Trophoblast cell (in vitro differentiated cells and primary cell): ENCODE results near the gene MYEOV.

ENCODE experiments used
- DNase-seq, 2 donors: peaks; one replicate each; pipeline ENCODE4 v3.0.0-alpha.2; 2016
- H2AFZ ChIP-seq: 2 replicates; pipeline ENCODE4 v1.6.1; 2013; ENCODE audit warnings: low read length, moderate library complexity, mild to moderate bottlenecking; ENCODE audit not compliant: insufficient read depth, poor library complexity
- H2AK5ac ChIP-seq: 2 replicates; pipeline ENCODE4 v1.6.1; 2013; ENCODE audit warnings: mild to moderate bottlenecking, low read length
- H2BK120ac ChIP-seq: 2 replicates; pipeline ENCODE4 v1.6.1; 2013; ENCODE audit warnings: low read length, mild to moderate bottlenecking, moderate library complexity; ENCODE audit not compliant: insufficient read depth, poor library complexity
- H2BK12ac ChIP-seq: 2 replicates; pipeline ENCODE4 v1.6.1; 2013; ENCODE audit warnings: mild to moderate bottlenecking, low read length, moderate library complexity
- H2BK5ac ChIP-seq: 2 replicates; pipeline ENCODE4 v1.6.1; 2013; ENCODE audit warnings: low read length, low read depth, moderate library complexity, mild to moderate bottlenecking; ENCODE audit not compliant: poor library complexity
- H3K14ac ChIP-seq: 2 replicates; pipeline ENCODE4 v1.6.1; 2013; ENCODE audit warnings: mild to moderate bottlenecking, low read length
- H3K18ac ChIP-seq: 2 replicates; pipeline ENCODE4 v1.6.1; 2013; ENCODE audit warnings: mild to moderate bottlenecking, low read length
- H3K23ac ChIP-seq: 2 replicates; pipeline ENCODE4 v1.6.1; 2013; ENCODE audit warnings: low read length
- H3K27ac ChIP-seq: 2 replicates; pipeline ENCODE4 v1.5.1; 2013; ENCODE audit warnings: low read depth, mild to moderate bottlenecking, inconsistent platforms, low read length, moderate library complexity
- H3K27me3 ChIP-seq: 2 replicates; pipeline ENCODE4 v1.6.1; 2013; ENCODE audit warnings: inconsistent platforms, mild to moderate bottlenecking, low read length, moderate library complexity; ENCODE audit not compliant: insufficient read depth
- H3K36me3 ChIP-seq, 2 experiments: 1 replicate in 1 of 2; 2 replicates in 1 of 2; pipeline ENCODE4 v1.6.1; 2013; ENCODE audit warnings: low read length in 2 of 2, mild to moderate bottlenecking in 2 of 2, moderate library complexity in 1 of 2; ENCODE audit not compliant: insufficient read depth in 2 of 2, control insufficient read depth in 1 of 2
- H3K4ac ChIP-seq: 2 replicates; pipeline ENCODE4 v1.6.1; 2013; ENCODE audit warnings: low read depth, mild to moderate bottlenecking, low read length, moderate library complexity
- H3K4me1 ChIP-seq, 2 experiments: 1 replicate in 1 of 2; 2 replicates in 1 of 2; pipeline ENCODE4 v1.6.1; 2013; ENCODE audit warnings: low read length in 2 of 2, mild to moderate bottlenecking in 2 of 2, moderate library complexity in 1 of 2; ENCODE audit not compliant: insufficient read depth in 2 of 2, control insufficient read depth in 1 of 2
- H3K4me2 ChIP-seq: 2 replicates; pipeline ENCODE4 v1.6.1; 2013; ENCODE audit warnings: inconsistent platforms, mild to moderate bottlenecking, low read length, moderate library complexity
- H3K4me3 ChIP-seq: 2 replicates; pipeline ENCODE4 v1.5.1; 2013; ENCODE audit warnings: mild to moderate bottlenecking, low read depth, low read length, inconsistent platforms
- H3K79me1 ChIP-seq: one replicate; pipeline ENCODE4 v1.6.1; 2013; ENCODE audit warnings: low read length
- H3K79me2 ChIP-seq: 2 replicates; pipeline ENCODE4 v1.6.1; 2013; ENCODE audit warnings: low read length, mild to moderate bottlenecking; ENCODE audit not compliant: control insufficient read depth, insufficient read depth, poor library complexity
- H3K9ac ChIP-seq: 2 replicates; pipeline ENCODE4 v1.6.1; 2013; ENCODE audit warnings: mild to moderate bottlenecking, low read length
- H3K9me3 ChIP-seq: 2 replicates; pipeline ENCODE4 v1.6.1; 2013; ENCODE audit warnings: low read depth, mild to moderate bottlenecking, control low read depth, inconsistent platforms, low read length; ENCODE audit not compliant: insufficient read depth
- H4K12ac ChIP-seq: 2 replicates; pipeline ENCODE4 v1.6.1; 2013; ENCODE audit warnings: low read depth, mild to moderate bottlenecking, low read length, moderate library complexity
- H4K8ac ChIP-seq: 2 replicates; pipeline ENCODE4 v1.6.1; 2013; ENCODE audit warnings: low read depth, mild to moderate bottlenecking, low read length, moderate library complexity
- H4K91ac ChIP-seq: one replicate; pipeline ENCODE4 v1.6.1; 2013; ENCODE audit warnings: low read depth, mild to moderate bottlenecking, low read length, moderate library complexity
- WGBS: extraction: QIAGEN DNeasy Blood & Tissue Kit; methylation state at CpG from one replicate; pipeline ENCODE4 v1.1.7; 2013; ENCODE audit warnings: missing lambda C conversion rate; ENCODE audit not compliant: insufficient read length, insufficient coverage; ENCODE audit errors: extremely low coverage; 5-methylcytosine and 5-hydroxymethylcytosine counted together

The MYEOV gene

DNA sequence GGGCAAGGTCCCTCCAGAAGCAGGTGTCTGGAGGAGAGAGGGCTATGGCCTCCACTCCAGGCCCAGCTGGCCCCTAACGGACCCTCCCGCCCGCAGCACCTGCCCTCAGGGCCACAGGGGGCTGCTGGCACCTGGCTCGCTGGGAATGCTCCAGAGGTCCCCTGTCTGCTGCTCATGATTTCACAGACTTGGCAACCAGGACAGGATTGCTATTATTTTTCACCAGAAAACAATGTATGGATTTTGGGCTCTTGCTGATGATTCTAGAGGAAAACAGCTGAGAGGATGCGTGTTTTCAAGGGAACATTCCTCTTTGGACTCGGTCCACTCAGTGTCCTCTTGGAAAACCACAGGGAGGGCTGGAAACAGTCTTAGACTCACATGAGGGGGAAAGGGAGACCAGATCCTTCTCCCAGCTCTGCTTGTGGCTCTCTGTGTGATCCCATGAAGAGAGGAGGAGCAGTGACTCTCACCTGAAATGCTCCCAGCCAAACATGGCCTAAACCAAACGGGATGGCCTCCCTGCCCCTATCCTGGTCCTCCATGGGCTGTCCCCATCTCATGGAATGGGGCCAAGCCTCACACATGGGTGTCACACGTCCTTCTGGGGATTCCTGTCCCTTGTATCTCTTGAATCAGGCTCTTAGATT, 15.8 kb downstream of the MYEOV start:
- H3K79me1 ChIP-seq, result no peaks in the 10 kb centered on the region
- H3K18ac ChIP-seq, result no peak overlapping the region
- no peak overlapping the region for H3K4ac ChIP-seq
- no peak overlapping the region for H3K23ac ChIP-seq
- H2BK12ac ChIP-seq, result no peak overlapping the region
- H2AFZ ChIP-seq, result no peak overlapping the region
- no peak overlapping the region for H3K9ac ChIP-seq
- no CpG with 5 or more reads among the region's 8 CpGs for WGBS
- DNase-seq, result peak; percentile 42 to 74
- no peak overlapping the region for H3K4me2 ChIP-seq
- H4K8ac ChIP-seq, result no peak overlapping the region
- no peak overlapping the region for H4K91ac ChIP-seq
- no peak overlapping the region for H3K14ac ChIP-seq
- no peak overlapping the region for H2BK5ac ChIP-seq
- no peak overlapping the region for H3K4me3 ChIP-seq
- H3K9me3 ChIP-seq, result peaks cover 7% of the 10 kb centered on the region
- H3K27ac ChIP-seq, result no peak overlapping the region
- no peaks in the 10 kb centered on the region for H3K4me1 ChIP-seq
- no peaks in the 10 kb centered on the region for H3K79me2 ChIP-seq
- no peaks in the 10 kb centered on the region for H3K36me3 ChIP-seq
- H4K12ac ChIP-seq, result no peak overlapping the region
- H2AK5ac ChIP-seq, result no peak overlapping the region
- no peak overlapping the region for H2BK120ac ChIP-seq
- H3K27me3 ChIP-seq, result no peaks in the 10 kb centered on the region

DNA sequence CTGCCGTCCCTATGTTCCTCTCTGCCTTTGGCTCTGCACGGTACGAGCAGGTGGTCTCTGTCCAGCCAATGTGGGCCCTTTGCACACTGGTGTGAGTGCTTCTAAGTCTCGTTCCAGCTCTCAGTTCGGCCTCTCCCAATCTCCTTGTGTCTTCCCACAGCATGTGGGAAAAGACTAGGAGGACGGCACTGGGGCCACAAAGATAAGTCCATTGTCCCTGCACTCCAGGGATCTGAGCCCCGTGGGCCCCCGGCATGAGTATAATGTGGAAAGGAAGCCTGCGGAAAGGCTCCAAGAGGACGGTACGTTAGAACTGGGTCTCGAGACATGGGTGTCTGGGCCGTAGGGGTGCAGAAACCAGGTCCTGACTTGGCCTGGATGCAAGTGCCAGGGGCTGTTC, 16.4 kb downstream of the MYEOV start:
- H3K14ac ChIP-seq, result no peak overlapping the region
- no peak overlapping the region for H3K23ac ChIP-seq
- H3K4ac ChIP-seq, result no peak overlapping the region
- H3K4me2 ChIP-seq, result no peak overlapping the region
- H3K9me3 ChIP-seq, result peaks cover 7% of the 10 kb centered on the region
- no peaks in the 10 kb centered on the region for H3K79me1 ChIP-seq
- H3K18ac ChIP-seq, result no peak overlapping the region
- no peak overlapping the region for H4K12ac ChIP-seq
- H3K4me3 ChIP-seq, result no peak overlapping the region
- H2BK12ac ChIP-seq, result no peak overlapping the region
- H3K9ac ChIP-seq, result no peak overlapping the region
- DNase-seq, result no peak
- no CpG with 5 or more reads among the region's 13 CpGs for WGBS
- H4K8ac ChIP-seq, result no peak overlapping the region
- H3K4me1 ChIP-seq, result no peaks in the 10 kb centered on the region
- no peaks in the 10 kb centered on the region for H3K79me2 ChIP-seq
- no peak overlapping the region for H2AK5ac ChIP-seq
- no peak overlapping the region for H4K91ac ChIP-seq
- H3K27me3 ChIP-seq, result no peaks in the 10 kb centered on the region
- H2AFZ ChIP-seq, result no peak overlapping the region
- H3K27ac ChIP-seq, result no peak overlapping the region
- no peak overlapping the region for H2BK5ac ChIP-seq
- no peaks in the 10 kb centered on the region for H3K36me3 ChIP-seq
- no peak overlapping the region for H2BK120ac ChIP-seq

DNA sequence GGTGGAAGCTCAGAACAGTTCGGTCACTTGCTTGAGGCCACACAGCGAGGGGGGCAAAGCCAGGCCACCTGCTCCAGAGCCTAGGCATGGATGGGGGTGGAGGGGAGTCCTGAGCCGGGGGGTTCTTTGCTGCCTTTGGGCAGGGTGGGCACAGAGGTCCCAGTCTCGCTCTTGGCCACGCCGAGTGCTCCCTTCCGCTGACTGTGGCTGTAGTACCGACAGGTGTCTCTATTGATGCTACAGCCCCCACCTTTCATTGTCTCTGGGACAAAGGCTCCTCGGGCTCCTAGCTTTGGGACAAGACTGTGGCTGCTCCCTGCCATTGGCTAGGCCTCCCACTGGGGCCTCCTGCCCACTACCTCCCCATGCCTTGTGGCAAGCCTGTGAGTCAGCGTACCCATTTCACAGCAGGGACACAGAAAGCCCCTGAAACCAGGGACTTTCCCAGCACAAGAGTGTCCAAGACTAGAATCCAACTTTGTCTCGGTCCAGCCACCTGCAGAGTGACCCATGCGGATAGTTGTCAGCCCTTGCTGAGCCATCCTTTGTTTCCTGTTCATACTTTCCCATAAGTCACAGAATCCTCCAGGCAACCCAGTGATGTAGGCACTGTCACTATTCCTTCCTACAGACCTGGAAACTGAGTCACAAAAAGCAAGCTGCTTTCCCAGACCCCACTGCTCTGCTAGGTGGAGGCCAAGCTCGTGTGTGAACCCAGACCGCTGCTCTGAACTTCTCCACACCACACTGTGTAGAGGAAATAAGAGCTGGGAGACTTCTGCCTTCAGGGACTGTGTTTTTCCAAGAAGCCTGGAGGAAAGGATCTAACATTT, 17.2 kb downstream of the MYEOV start:
- H3K23ac ChIP-seq, result no peak overlapping the region
- H3K27ac ChIP-seq, result no peak overlapping the region

DNA sequence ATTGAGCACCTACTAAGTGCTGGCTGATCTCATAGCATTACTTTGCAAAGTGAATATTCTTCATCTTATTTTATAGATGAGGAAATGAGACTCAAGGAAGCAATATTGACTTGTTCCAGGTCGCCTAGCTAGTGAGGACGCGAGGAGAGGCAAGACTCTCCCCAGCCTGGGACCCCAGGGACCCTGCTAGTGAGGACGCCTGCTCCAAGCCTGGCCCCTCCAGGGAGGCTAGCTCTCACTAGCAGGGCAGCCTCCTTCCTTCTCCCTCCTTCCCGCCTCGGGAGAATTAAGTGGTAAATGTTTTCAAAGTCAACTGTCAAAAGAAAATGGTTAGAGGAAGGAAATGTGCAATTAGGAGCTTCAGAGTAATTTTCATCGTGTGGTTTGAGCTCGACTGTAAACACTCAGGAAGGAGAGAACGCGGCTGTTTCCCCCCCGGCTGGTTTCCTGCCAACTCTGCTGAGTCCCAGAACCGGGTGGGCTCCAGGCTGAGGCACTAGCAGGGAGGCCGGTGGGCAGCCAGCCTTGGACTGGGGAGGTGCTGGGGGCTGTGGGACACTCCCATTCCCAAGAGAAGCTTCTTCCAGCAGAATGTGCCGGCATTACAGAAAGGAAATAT, 17.9 kb downstream of the MYEOV start:
- no peak overlapping the region for H3K4me3 ChIP-seq
- H2AK5ac ChIP-seq, result no peak overlapping the region
- H3K4me2 ChIP-seq, result no peak overlapping the region
- no CpG with 5 or more reads among the region's 14 CpGs for WGBS
- H3K27me3 ChIP-seq, result no peaks in the 10 kb centered on the region
- no peaks in the 10 kb centered on the region for H3K79me2 ChIP-seq
- no peak for DNase-seq
- H2BK120ac ChIP-seq, result no peak overlapping the region
- H3K4ac ChIP-seq, result no peak overlapping the region
- no peak overlapping the region for H4K91ac ChIP-seq
- no peak overlapping the region for H3K14ac ChIP-seq
- H3K9me3 ChIP-seq, result peaks cover 3% of the 10 kb centered on the region
- H3K27ac ChIP-seq, result no peak overlapping the region
- no peak overlapping the region for H2BK5ac ChIP-seq
- H2BK12ac ChIP-seq, result no peak overlapping the region
- no peaks in the 10 kb centered on the region for H3K36me3 ChIP-seq
- H3K4me1 ChIP-seq, result no peaks in the 10 kb centered on the region
- no peak overlapping the region for H4K12ac ChIP-seq
- H3K9ac ChIP-seq, result no peak overlapping the region
- H4K8ac ChIP-seq, result no peak overlapping the region
- no peak overlapping the region for H3K23ac ChIP-seq
- H2AFZ ChIP-seq, result no peak overlapping the region
- no peak overlapping the region for H3K18ac ChIP-seq
- no peaks in the 10 kb centered on the region for H3K79me1 ChIP-seq

More for the DNA sequence above, 17.2 kb downstream of the MYEOV start:
- no peak overlapping the region for H3K4ac ChIP-seq
- H3K27me3 ChIP-seq, result no peaks in the 10 kb centered on the region
- no CpG with 5 or more reads among the region's 14 CpGs for WGBS
- H3K79me2 ChIP-seq, result no peaks in the 10 kb centered on the region
- no peak overlapping the region for H3K4me2 ChIP-seq
- no peak overlapping the region for H2BK12ac ChIP-seq
- no peak overlapping the region for H2AK5ac ChIP-seq
- no peak overlapping the region for H2BK5ac ChIP-seq
- H3K36me3 ChIP-seq, result no peaks in the 10 kb centered on the region
- no peaks in the 10 kb centered on the region for H3K79me1 ChIP-seq
- no peak overlapping the region for H4K91ac ChIP-seq
- no peak overlapping the region for H3K18ac ChIP-seq
- H3K14ac ChIP-seq, result no peak overlapping the region
- no peak overlapping the region for H3K9ac ChIP-seq
- no peak overlapping the region for H2BK120ac ChIP-seq
- H3K9me3 ChIP-seq, result peaks cover 6% of the 10 kb centered on the region
- DNase-seq, result no peak
- H4K8ac ChIP-seq, result no peak overlapping the region
- no peak overlapping the region for H3K4me3 ChIP-seq
- H4K12ac ChIP-seq, result no peak overlapping the region
- H3K4me1 ChIP-seq, result no peaks in the 10 kb centered on the region
- H2AFZ ChIP-seq, result no peak overlapping the region
